NCI-H2196 (cell line): ENCODE measurements around the gene CD302.
"Not testable (repeated sequence)": the region's sequence is repeated elsewhere in the genome, so short reads cannot be mapped to it uniquely, and the experiment has no call there.

ENCODE experiments used
- DNase-seq: peaks from one replicate; lab custom pipeline; 2025; ENCODE audit not compliant: unreplicated experiment; lab: John Stamatoyannopoulos, UW

CD302 gene, protein sequence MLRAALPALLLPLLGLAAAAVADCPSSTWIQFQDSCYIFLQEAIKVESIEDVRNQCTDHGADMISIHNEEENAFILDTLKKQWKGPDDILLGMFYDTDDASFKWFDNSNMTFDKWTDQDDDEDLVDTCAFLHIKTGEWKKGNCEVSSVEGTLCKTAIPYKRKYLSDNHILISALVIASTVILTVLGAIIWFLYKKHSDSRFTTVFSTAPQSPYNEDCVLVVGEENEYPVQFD

DNA sequence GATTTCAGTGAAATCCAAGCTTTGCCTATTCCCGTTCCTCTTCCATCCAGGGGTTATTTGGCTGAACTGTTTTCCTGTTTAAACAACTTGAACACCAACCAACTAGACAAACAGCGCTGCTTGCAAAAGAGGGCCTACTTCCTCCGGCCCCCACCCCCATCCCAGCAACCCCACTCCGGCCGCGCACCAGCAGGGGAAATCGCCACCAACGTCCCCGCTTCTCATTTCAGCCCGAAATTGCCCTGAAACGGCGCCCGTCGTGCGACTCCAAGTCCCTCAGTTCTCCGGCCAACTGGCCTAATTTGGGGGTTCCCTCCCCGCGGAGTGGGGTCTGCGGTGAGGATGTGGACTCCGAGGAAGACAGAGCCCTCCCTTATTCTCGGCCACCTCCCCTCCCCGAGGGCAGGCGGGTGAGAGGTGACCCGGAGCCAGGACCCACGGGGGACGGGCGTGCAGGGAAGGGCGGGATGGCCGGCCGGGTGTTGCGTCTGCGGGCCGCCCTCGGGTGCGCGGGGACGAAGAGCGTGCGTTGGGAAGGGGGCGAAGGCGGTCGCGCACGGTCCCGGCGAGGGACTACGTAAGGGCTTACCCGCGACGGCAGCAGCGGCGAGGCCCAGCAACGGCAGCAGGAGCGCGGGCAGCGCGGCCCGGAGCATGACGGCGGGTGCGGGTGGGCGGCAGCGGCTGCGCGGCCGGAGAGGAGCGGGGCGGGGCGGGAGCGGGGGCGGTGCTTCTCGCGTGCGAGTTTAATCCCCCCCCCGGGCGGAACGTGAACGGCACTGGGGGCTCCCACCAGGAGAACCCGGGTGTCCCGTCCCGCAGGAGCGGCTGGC, at the start of gene CD302:
Gene CD302 (minus strand): TSS at position 666 of the 833 bp plus-strand sequence. CDS start 10 bp downstream, at position 656.
- peak; percentile 20 for DNase-seq

DNA sequence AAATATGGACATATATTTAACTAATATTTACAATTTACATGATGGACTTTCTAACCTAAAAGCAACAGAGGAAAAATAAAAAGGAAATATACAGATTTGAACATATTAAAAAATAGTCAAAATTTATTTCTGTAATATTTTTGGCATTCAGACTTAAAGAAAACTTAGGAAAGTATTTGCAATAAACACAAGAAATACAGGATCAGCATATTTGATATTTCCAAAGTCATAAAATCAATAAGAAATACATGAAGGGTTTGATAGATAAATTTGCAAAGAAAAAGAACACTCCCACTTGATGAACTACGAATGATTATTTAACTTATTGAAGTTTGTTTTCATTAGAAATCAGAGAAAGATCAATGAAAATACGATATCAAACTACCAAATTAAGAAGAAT, 48.6 kb upstream of the CD302 start:
- no peak for DNase-seq

GRCh38 chr2:159840616-159841015, 42.6 kb upstream of the CD302 start:
- DNase-seq, result no peak

DNA sequence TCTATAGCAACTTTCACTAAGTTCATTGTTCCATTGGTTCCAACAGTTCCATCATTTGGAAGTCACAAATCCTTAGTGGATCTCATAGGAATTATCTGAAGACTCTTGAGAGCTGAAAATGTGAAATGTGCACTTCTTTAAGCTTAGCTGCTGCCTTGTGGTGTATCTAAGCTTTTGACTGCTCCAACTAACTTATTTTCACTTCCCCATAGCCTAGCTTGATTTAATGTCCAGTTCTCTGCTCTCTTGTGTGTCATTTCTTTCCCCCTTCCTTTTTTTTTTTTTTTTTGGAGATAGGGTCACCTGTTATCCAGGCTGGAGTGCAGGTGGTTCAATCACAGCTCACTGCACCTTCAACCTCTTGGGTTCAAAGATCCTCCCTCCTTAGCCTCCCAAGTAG, 34.9 kb upstream of the CD302 start:
- DNase-seq, result no peak

DNA sequence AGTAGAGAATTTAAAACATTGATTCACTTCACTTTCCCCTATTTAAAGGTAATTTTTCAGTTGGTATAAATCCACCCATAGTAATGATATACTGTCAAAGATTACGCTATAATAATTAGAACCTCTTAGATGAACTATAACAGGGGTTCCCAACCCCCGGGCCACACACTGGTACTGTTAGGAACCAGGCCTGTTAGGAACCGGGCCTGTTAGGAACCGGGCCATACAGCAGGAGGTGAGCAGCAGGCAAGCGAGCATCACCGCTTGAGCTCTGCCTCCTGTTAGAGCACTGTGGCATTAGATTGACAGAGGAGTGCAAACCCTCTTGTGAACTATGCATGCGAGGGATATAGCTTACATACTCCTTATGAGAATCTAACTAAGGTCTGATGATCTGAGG, 34.0 kb upstream of the CD302 start:
- no peak for DNase-seq

DNA sequence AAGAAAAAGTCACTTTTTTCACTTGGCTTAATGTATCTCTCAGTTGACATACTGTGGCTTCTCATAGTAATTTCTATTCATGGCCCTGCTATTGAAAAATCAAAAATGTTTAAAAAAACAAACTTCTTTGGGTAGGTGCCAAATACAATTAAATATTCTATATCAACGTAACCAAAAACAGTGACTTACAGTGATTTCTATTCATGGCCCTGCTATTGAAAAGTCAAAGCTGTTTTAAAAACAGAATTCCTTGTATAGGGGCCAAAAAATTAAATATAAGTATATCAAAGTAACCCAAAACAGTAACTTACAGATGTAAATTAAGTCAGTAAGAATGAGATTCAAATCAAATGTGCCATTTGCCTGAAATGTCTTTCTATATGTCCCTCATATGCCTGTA, 31.4 kb upstream of the CD302 start:
- no peak for DNase-seq

DNA sequence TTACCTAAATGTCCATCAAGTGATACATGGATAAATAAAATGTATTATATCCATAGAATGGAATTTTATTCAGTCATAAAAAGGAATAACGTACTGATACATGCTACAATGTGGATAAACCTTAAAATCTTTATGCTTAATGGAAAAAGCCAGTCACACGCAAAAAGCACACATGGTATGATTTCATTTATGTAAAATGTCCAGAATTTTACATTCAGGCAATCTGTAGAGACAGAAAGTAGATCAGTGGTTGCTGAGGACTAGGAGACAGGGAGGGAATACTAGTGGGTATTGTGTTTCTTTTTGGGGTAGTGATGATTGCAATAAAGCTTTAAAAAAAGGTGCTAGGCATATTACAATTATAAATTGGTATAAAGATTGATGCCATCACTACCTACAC, 30.7 kb upstream of the CD302 start:
- no peak for DNase-seq

DNA sequence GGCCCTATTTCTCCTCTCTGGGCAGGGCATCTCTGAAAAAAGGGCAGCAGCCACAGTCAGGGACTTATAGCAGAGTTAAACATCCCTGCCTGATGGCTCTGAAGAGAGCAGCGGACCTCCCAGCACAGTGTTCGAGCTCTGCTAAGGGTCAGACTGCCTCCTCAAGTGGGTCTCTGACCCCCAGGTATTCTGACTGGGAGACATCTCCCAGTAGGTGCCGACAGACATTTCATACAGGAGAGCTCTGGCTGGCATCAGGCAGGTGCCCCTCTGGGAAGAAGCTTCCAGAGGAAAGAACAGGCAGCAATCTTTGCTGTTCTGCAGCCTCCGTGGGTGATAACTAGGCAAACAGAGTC, 24.4 kb upstream of the CD302 start:
- DNase-seq, result not testable (repeated sequence)

GRCh38 chr2:159821775-159822477, 23.9 kb upstream of the CD302 start:
- not testable (repeated sequence) for DNase-seq

- DNase-seq, result no peak
Observed at GRCh38 chr2:159818940-159819339, 20.9 kb upstream of the CD302 start.

DNA sequence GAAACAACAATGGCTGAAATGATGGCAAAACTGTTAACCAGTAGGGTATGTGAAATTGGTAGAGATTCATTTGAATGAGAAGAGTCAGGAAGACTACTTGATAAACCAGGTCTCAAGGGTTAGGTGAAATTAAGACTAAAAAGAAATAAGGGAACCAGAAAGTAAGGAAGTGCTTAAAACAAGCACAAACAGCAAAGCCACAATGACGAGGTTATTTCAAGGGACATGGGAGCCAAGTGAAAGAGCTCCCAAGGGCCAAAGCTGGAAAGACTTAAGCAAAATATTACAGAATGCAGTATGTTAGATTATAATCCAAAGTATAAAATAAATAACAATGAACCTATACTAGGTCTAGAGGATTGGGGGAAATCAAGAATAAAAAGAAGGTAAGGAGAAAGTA, 19.3 kb upstream of the CD302 start:
- no peak for DNase-seq

GRCh38 chr2:159811232-159811631, 13.2 kb upstream of the CD302 start:
- DNase-seq, result no peak

DNA sequence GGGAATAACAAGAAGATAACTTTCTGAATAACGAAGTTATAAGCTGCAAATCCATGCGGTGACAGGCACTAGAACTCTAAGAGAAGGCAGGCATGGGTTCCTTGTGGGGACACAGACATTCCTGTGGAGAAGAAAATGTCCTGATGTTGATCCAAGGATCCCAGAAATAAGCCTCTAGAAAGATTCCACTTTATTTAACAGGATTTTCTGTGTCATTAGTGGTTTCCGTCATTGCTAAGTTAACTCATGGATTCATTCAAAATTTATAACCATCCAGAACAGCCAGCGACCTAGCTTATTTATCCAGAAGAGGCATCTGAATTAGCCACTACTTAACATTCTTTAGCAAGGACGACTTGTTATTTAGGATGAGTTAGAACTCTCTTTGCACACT, 10.0 kb upstream of the CD302 start:
- DNase-seq, result no peak

DNA sequence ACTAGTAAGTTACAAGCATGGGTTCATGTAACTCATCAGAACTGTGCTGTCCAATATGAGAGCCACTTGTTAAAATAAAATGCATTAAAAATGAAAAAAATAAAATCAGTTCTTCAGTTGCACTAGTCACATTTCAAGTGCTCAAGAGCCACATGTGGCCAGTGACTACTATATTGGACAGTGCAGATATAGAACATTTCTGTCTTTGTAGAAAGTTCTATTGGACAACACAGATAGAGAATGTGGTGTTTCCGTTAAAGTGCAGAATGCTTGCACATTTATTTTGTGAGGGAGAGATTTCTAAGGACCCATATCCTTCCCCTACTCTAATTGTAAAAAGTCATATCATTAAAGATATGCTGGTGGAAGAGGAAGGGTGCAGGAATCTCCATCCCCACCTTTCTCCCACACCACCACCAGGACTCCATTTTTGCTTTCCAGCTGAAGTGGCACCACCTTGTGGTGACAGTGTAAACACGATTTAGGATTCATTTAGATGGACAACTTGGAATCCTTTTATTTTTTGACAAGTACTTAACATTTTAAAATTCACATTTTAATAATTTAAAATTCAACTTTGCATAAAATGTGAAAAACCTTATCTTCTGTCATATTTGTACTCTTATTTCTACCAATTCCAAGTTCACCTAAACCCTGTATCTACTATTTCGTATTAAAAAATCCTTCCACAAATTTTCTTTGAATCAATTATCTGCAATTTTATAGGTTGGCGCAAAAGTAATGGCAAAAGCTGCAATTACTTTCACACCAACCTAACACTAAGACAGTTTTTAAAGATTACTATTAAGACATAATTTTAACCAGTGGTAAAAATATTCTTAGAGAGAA, 9.4 kb upstream of the CD302 start:
- DNase-seq, result peak; percentile 48

GRCh38 chr2:159804941-159805340, 6.9 kb upstream of the CD302 start:
- no peak for DNase-seq

DNA sequence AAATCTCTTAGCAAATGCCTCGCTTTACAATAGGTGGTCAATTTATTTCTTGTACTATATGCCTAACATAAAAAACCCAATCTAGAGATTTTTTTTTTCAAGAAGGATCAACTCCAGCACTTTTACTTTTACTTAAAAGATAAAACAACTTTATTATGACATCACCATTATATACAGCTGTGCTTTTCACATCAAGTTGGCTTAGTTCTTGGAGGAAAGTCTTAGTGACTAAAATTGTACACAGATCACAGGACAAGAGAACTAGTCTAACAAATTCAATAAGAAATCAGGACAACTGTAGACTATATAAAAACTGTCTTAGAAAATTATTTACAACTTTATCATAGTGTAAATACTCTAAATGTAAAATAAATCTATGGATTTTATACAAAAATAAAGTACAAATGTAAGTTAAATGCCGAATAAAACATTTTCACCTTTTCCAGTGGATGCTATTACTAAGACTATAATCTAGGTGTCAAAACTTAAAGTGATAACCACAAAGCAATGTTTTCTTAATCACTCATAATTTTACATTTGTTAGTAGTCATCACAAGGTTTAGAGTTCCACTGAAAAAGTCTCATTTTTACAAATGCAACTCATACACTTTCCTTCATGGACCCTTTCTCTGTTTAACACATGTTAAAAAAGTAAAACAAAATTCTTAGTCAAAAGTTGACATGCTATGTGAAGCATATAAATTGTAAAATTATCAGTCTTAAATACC, 5.4 kb upstream of the CD302 start:
- no peak for DNase-seq

DNA sequence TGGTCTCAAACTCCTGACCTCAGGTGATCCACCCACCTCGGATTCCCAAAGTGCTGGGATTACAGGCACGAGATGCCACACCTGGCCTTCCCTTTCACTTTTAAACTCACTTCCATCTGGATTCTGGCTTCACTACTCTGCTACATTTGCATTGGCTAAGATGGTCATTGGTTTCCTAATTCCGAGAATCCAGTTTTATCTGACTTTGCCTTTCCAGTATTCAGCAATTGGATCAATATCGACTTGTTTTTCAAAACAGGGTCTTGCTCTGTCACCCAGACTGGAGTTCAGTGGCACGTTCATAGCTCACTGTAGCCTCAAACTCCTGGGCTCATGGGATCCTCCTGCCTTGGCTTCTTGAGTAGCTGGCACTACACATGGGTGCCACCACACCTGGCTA, 4.7 kb upstream of the CD302 start:
- no peak for DNase-seq

GRCh38 chr2:159799833-159800232, 1.8 kb upstream of the CD302 start:
- no peak for DNase-seq

DNA sequence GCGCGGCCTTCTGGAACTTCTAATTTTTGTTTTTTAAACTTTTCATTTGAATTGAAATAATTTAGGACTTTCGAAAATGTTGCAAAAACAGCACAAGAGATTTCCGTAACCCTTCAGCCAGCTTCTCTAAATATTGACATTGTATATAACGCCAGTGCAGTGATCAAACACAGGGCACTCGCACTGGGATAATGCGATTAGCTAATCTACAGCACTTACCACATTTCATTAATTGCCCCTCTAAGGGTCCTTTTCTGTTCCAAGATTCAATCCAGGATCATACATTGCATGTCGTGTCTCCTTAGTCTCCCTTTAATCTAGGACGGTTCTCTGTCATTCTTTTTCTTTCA, 343 bp upstream of the CD302 start:
- DNase-seq, result no peak

- no peak for DNase-seq
Observed at GRCh38 chr2:159797225-159797542, 824 bp downstream of the CD302 start.
